K562 (cell line): ENCODE results near the gene MAP3K15. TPM values are rescaled to one million over a fixed set of nuclear protein-coding genes. Genes with fewer than 3 reads are reported as not detected.
A peak's percentile ranks its signal among the peaks of the same experiment; 100 is the strongest.

Experiments used
- ATAC-seq: fragments of 200-7000 bp; cut with Tn5 transposase; 3 replicates; pipeline ENCODE4 v1.9.1; 2020; ENCODE audit warnings: moderate library complexity
- BruUV-seq: library from RNA; stranded (reverse); fragments of 400-500 nt; replicated peaks from 2 replicates; lab custom pipeline; 2021; lab: Mats Ljungman, UMichigan
- CTCF ChIA-PET: fragments of 300-600 bp; formaldehyde crosslinking; extraction: SDS; loops from one replicate; lab custom pipeline; 2021; ENCODE audit warnings: low intra/inter-chr PET ratio; lab: Yijun Ruan, JAX
- POLR2A ChIA-PET: fragments of 300-600, 350-650 bp; sonication (Branson Sonifier 250); formaldehyde crosslinking; extraction: SDS; loops from one replicate; lab custom pipeline; 2021; ENCODE audit warnings: antibody characterized with exemption, inconsistent platforms; lab: Yijun Ruan, JAX
- DNase-seq, 4 experiments: peaks; one replicate each; pipeline versions ENCODE4 v3.0.0 to v3.0.0-alpha.2; 2011 to 2018; ENCODE audit warnings: low spot score in 3 of 4, mixed read lengths in 3 of 4; ENCODE audit errors: extremely low read depth in 1 of 4
- FAIRE-seq: peaks from 2 replicates; lab custom pipeline; 2011; peaks lifted over from hg19 to GRCh38; lab: Jason Lieb, UNC
- H2AFZ ChIP-seq: 2 replicates; pipeline ENCODE4 v1.6.0; 2011; ENCODE audit warnings: low read depth, low read length, control low read depth, inconsistent platforms
- H3K27ac ChIP-seq: fragments of 200-600 bp; 3 replicates; pipeline ENCODE4 v1.8.0; 2011; ENCODE audit warnings: low read depth, mild to moderate bottlenecking, control low read depth, inconsistent platforms, low read length, moderate library complexity, mixed read lengths; ENCODE audit errors: extremely low read depth
- H3K27me3 ChIP-seq, 2 experiments: fragments of 300-600 bp in 1 of 2; 2 replicates in 1 of 2; 3 replicates in 1 of 2; pipeline versions ENCODE4 v1.6.0 to v1.8.0; 2011; ENCODE audit warnings: inconsistent platforms in 2 of 2, low read length in 2 of 2, mild to moderate bottlenecking in 1 of 2, mixed read lengths in 1 of 2, moderate library complexity in 1 of 2; ENCODE audit not compliant: control insufficient read depth in 2 of 2, insufficient read depth in 2 of 2
- H3K36me3 ChIP-seq: fragments of 300-600 bp; 3 replicates; pipeline ENCODE4 v1.8.0; 2011; ENCODE audit warnings: mild to moderate bottlenecking, low read length, inconsistent platforms; ENCODE audit not compliant: control insufficient read depth, insufficient read depth
- H3K4me1 ChIP-seq, 2 experiments: fragments of 200-600 bp in 1 of 2; replicated peaks in 1 of 2; 2 replicates in 1 of 2; 3 replicates in 1 of 2; pipeline versions ENCODE4 v1.5.1 to v1.8.0; 2011; ENCODE audit warnings: inconsistent platforms in 2 of 2, low read length in 2 of 2, mild to moderate bottlenecking in 1 of 2, mixed read lengths in 1 of 2, moderate library complexity in 1 of 2; ENCODE audit not compliant: control insufficient read depth in 2 of 2, insufficient read depth in 2 of 2
- H3K4me2 ChIP-seq: 2 replicates; pipeline ENCODE4 v1.6.1; 2011; ENCODE audit warnings: low read length, control low read depth, inconsistent platforms, mixed read lengths; ENCODE audit not compliant: insufficient read depth
- H3K4me3 ChIP-seq: fragments of 200-600 bp; sonication (generic), shearing (Covaris generic); 2 replicates; pipeline ENCODE4 v1.5.1; 2016; ENCODE audit warnings: control low read depth, inconsistent platforms
- H3K79me2 ChIP-seq: fragments of 200-600 bp; 3 replicates; pipeline ENCODE4 v1.8.0; 2011; ENCODE audit warnings: low read length, inconsistent platforms; ENCODE audit not compliant: control insufficient read depth, insufficient read depth
- H3K9ac ChIP-seq, 2 experiments: 2 replicates each; pipeline versions ENCODE4 v1.6.0 to v1.6.1; 2011; ENCODE audit warnings: low read depth in 2 of 2, low read length in 2 of 2, control low read depth in 1 of 2, inconsistent platforms in 1 of 2, mild to moderate bottlenecking in 1 of 2, mixed read lengths in 1 of 2; ENCODE audit not compliant: insufficient read depth in 1 of 2
- H3K9me1 ChIP-seq: one replicate; pipeline ENCODE4 v1.6.0; 2011; ENCODE audit warnings: inconsistent platforms, mild to moderate bottlenecking, low read length, moderate library complexity; ENCODE audit not compliant: control insufficient read depth, insufficient read depth
- H3K9me3 ChIP-seq: replicated peaks from 2 replicates; pipeline ENCODE4 v1.5.1; 2011; ENCODE audit warnings: low read depth, low read length, inconsistent platforms; ENCODE audit not compliant: control insufficient read depth, insufficient read depth
- H4K20me1 ChIP-seq: replicated peaks from 2 replicates; pipeline ENCODE4 v1.6.1; 2011; ENCODE audit warnings: low read length, inconsistent platforms, mixed read lengths; ENCODE audit not compliant: control insufficient read depth, insufficient read depth
- BRF1 ChIP-seq: IDR thresholded peaks from 3 replicates; pipeline ENCODE4 v1.6.1; 2011; ENCODE audit warnings: borderline replicate concordance, mild to moderate bottlenecking; ENCODE audit not compliant: insufficient read length; ENCODE audit errors: extremely low read depth
- CBFA2T3 ChIP-seq: fragments of 450-650 bp; IDR thresholded peaks from 2 replicates; pipeline ENCODE4 v1.6.1; 2017
- E2F3 ChIP-seq: fragments of 250-450 bp; sonication (Bioruptor Pico); IDR thresholded peaks from 2 replicates; pipeline ENCODE4 v1.4.0; 2020; ENCODE audit warnings: mild to moderate bottlenecking
- HSF4 ChIP-seq: fragments of 250-450 bp; sonication (Bioruptor Pico); IDR thresholded peaks from 2 replicates; pipeline ENCODE4 v2.1.2; 2022; ENCODE audit warnings: mild to moderate bottlenecking, moderate library complexity, borderline replicate concordance
- KAT2B ChIP-seq: IDR thresholded peaks from one replicate; pipeline ENCODE4 v1.6.1; 2012; ENCODE audit warnings: low read depth, mild to moderate bottlenecking, control low read depth, inconsistent platforms, low read length, moderate library complexity
- L3MBTL2 ChIP-seq: fragments of 450-650 bp; IDR thresholded peaks from 2 replicates; pipeline ENCODE4 v1.6.1; 2016; ENCODE audit warnings: mild to moderate bottlenecking, moderate library complexity
- RAD21 ChIP-seq, 2 experiments: fragments of 250-450 bp in 1 of 2; fragments of 450-650 bp in 1 of 2; sonication (Bioruptor Pico) in 1 of 2; formaldehyde crosslinking in 1 of 2; IDR thresholded peaks in 1 of 2; conservative IDR thresholded peaks in 1 of 2; 2 replicates each; pipeline versions ENCODE4 v1.4.0 to v1.8.0; 2020 to 2022; ENCODE audit warnings: mild to moderate bottlenecking in 2 of 2, moderate library complexity in 1 of 2
- ZSCAN29 ChIP-seq: fragments of 450-650 bp; IDR thresholded peaks from 2 replicates; pipeline ENCODE4 v1.6.1; 2017
- WGBS: fragments of 100-300 bp; shearing (Covaris generic); methylation state at CpG from one replicate; pipeline ENCODE4 v1.1.6; 2016; ENCODE audit warnings: low coverage, mixed read lengths; ENCODE audit not compliant: insufficient coverage; ENCODE audit errors: missing lambda C conversion rate; 5-methylcytosine and 5-hydroxymethylcytosine counted together
- in situ Hi-C: fragments of 300-500 bp; cut with MboI; formaldehyde crosslinking; loops from 4 replicates; pipeline ENCODE4 v1.15.0; 2018; ENCODE audit warnings: inconsistent platforms, mixed read lengths
- intact Hi-C: fragments of 100-400 bp; cut with micrococcal nuclease; formaldehyde crosslinking; loops from 2 replicates; pipeline ENCODE4 v1.14.2; 2022
- polyA plus RNA-seq, 8 experiments: library from polyadenylated mRNA; depleted of rRNA in 4 of 8; stranded (reverse) in 5 of 8; unstranded in 3 of 8; fragments of >200 nt; fragmentation: Nextera tagmentation in 2 of 8; fragmentation: Illumina TruSeq in 1 of 8; extraction: Ambion mirVana in 2 of 8; extraction: Trizol in 1 of 8; gene quantifications; 2 replicates each; pipeline versions ENCODE4 v1.2.1 to v1.2.3, GENCODE V29; 2011 to 2014; ENCODE audit warnings: inconsistent platforms in 1 of 8, missing spikeins in 1 of 8
- total RNA-seq, 7 experiments: library from RNA; depleted of rRNA in 6 of 7; stranded (reverse); fragments of >200 nt in 6 of 7; fragmentation: Illumina TruSeq in 2 of 7; extraction: Trizol in 2 of 7; gene quantifications; 2 replicates each; pipeline versions ENCODE4 v1.2.1 to v1.2.3, GENCODE V29; 2011 to 2021; ENCODE audit warnings: low replicate concordance in 1 of 7
- TF ChIP-seq, protein P1 (sequence below): sonication (generic); formaldehyde crosslinking; IDR thresholded peaks from 2 replicates; pipeline ENCODE4 v1.9.0; 2022; ENCODE audit warnings: mild to moderate bottlenecking, missing genetic modification reagents

Gene MAP3K15
- total and polyA plus RNA-seq, 9 of the 15 experiments (the other 6 are each of a cell fraction or from before 2014, with no cell fraction given), result 0.03 to 0.29 (median 0.14) TPM; not detected in 5

DNA sequence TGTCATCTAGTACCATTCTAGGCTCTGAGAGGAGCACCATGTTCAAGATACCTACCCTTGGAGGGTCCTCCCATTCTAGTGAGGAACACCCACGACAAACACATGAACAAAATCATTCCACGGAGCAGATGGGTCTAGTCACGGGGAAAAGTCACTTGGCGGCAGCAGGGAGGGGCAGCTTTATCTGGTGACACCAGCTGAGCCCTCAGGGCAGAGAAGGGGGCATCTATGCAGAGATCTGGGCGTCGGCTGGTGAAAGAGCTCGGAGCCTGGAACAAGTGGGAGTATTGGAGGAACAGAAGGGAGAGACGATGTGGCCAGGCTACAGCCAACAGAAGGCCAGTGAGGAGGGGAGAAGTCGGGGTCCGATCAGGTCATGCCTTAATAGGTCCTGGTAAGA lies 183.5 kb downstream of the MAP3K15 start:
- Histone ChIP-seq H3K9ac (no peak overlapping the region), H3K27me3 (peaks cover 5 to 28% of the 10 kb centered on the region in 2 experiments; a peak in 4 of 5 replicates), H3K27ac (no peak overlapping the region), H3K9me1 (no peaks in the 10 kb centered on the region), H3K36me3 (no peaks in the 10 kb centered on the region), H3K4me3 (no peak overlapping the region), H3K9me3 (peaks cover 2% of the 10 kb centered on the region; the same call in 1 of the 2 replicates), H4K20me1 (no peaks in the 10 kb centered on the region), H2AFZ (no peak overlapping the region), H3K79me2 (no peaks in the 10 kb centered on the region), H3K4me1 (no peaks in the 10 kb centered on the region), H3K4me2 (no peak overlapping the region)
- no TSS peak for BruUV-seq
- FAIRE-seq (no peak), ATAC-seq (no peak), DNase-seq (no peak)
- in situ Hi-C loops, result loop anchor here (5.0 kb wide), 1 partner anchor 940 kb away; no protein-coding TSS in a partner anchor
- 0% methylated on average over 8 of the region's 10 CpGs for WGBS
- POLR2A ChIA-PET, result no interaction called here
- TF ChIP-seq E2F3 (CRISPR knock-in tag), result no peak
- TF ChIP-seq ZSCAN29, result no peak
- no peak for TF ChIP-seq KAT2B
- TF ChIP-seq BRF1, result no peak
- TF ChIP-seq, protein P1, sequence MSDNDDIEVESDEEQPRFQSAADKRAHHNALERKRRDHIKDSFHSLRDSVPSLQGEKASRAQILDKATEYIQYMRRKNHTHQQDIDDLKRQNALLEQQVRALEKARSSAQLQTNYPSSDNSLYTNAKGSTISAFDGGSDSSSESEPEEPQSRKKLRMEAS (CRISPR knock-in tag), result no peak
- no peak for TF ChIP-seq RAD21 (CRISPR knock-in tag; conservative IDR thresholded peaks at IDR 0.05 in 1 of 2, IDR thresholded peaks at IDR 0.05 in 1 of 2)
- peak; percentile 12; the same call in 1 of the 2 replicates for TF ChIP-seq CBFA2T3
- no peak for TF ChIP-seq HSF4 (CRISPR knock-in tag)
- no peak for TF ChIP-seq L3MBTL2
- intact Hi-C loops, result loop anchor here (5.0 to 10.0 kb wide), 3 partner anchors 225 to 400 kb away; no protein-coding TSS in a partner anchor
- CTCF ChIA-PET, result no interaction called here
